ENCODE results near the gene ZNF446. TPM values are rescaled to one million over a fixed set of nuclear protein-coding genes. Genes with fewer than 3 reads are reported as not detected.

ZNF446 gene
- total RNA-seq, 1 donor from 2014 or later: 9.9 TPM

DNA sequence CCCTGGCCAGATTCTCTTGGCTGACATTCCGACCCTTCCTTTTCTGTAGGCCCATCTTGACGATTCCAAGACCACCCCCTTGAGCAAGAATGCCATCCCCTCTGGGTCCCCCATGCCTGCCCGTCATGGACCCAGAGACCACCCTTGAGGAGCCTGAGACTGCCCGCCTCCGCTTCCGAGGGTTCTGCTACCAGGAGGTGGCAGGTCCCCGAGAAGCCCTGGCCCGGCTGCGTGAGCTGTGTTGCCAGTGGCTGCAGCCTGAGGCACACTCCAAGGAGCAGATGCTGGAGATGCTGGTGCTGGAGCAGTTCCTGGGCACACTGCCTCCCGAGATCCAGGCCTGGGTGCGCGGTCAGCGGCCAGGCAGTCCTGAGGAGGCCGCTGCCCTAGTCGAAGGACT is 978 bp downstream of the ZNF446 start:
- H3K36me3 Mint-ChIP-seq (ENCODE audit: low read depth, unreplicated experiment): peaks cover 12% of the 10 kb centered on the region
- peak overlapping the region; percentile 85 for H3K4me3 Mint-ChIP-seq (ENCODE audit: unreplicated experiment)
- H3K4me1 Mint-ChIP-seq (ENCODE audit: unreplicated experiment): peaks cover 8% of the 10 kb centered on the region
- no peak for DNase-seq (ENCODE audit: low spot score)
- TF ChIP-seq, protein P1, sequence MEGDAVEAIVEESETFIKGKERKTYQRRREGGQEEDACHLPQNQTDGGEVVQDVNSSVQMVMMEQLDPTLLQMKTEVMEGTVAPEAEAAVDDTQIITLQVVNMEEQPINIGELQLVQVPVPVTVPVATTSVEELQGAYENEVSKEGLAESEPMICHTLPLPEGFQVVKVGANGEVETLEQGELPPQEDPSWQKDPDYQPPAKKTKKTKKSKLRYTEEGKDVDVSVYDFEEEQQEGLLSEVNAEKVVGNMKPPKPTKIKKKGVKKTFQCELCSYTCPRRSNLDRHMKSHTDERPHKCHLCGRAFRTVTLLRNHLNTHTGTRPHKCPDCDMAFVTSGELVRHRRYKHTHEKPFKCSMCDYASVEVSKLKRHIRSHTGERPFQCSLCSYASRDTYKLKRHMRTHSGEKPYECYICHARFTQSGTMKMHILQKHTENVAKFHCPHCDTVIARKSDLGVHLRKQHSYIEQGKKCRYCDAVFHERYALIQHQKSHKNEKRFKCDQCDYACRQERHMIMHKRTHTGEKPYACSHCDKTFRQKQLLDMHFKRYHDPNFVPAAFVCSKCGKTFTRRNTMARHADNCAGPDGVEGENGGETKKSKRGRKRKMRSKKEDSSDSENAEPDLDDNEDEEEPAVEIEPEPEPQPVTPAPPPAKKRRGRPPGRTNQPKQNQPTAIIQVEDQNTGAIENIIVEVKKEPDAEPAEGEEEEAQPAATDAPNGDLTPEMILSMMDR (IDR thresholded peaks at IDR 0.05; ENCODE audit: unreplicated experiment): no peak
- H3K27ac Mint-ChIP-seq (ENCODE audit: unreplicated experiment): peak overlapping the region; percentile 89
- H3K27me3 Mint-ChIP-seq (ENCODE audit: unreplicated experiment): peaks cover 10% of the 10 kb centered on the region
- H3K9me3 Mint-ChIP-seq (ENCODE audit: unreplicated experiment): no peaks in the 10 kb centered on the region

DNA sequence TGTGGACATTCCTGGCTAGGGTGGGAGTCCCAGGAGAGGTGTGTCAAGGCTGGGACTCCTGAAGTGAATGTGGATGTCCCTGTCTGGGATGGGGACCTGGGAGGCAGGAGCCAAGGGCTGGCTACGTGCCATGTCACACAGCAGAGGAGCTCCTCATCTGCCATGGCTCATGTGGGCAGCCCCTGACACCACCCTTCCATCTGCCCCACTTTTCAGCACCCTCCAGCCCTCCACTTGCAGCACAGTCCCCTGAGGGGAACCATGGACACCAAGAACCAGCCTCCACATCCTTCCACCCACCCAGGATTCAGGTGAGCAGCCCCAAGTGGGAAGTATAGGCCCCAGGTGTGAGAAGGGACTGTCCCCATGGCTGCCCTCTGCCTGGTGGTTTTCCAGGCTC is 1.7 kb downstream of the ZNF446 start:
- Mint-ChIP-seq H3K4me3 (ENCODE audit: unreplicated experiment) (no peak overlapping the region), H3K27me3 (ENCODE audit: unreplicated experiment) (peaks cover 9% of the 10 kb centered on the region), H3K27ac (ENCODE audit: unreplicated experiment) (no peak overlapping the region), H3K36me3 (ENCODE audit: low read depth, unreplicated experiment) (peaks cover 12% of the 10 kb centered on the region), H3K4me1 (ENCODE audit: unreplicated experiment) (peaks cover 8% of the 10 kb centered on the region), H3K9me3 (ENCODE audit: unreplicated experiment) (no peaks in the 10 kb centered on the region)
- TF ChIP-seq, protein P1 (IDR thresholded peaks at IDR 0.05; ENCODE audit: unreplicated experiment): no peak
- DNase-seq (ENCODE audit: low spot score): no peak

DNA sequence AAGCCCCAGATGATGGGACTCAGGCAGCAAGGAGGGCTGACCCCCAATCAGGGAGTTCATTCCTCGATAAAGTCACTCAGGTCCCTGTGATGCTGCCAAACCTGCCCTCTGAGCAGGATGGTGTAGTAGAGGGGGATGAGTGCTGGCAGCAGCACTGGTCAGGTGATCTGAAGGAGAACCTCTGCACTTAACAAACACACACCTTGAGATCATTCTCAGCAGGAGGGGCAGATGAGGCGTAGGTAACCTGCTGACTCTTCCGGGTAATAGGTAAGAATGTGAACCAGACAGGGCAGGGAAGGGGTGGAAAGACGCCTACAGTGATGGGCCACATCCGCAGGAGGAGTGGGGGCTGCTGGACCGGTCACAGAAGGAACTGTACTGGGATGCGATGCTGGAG is 3.2 kb downstream of the ZNF446 start:
- Mint-ChIP-seq H3K36me3 (ENCODE audit: low read depth, unreplicated experiment) (peaks cover 8% of the 10 kb centered on the region), H3K4me1 (ENCODE audit: unreplicated experiment) (peaks cover 8% of the 10 kb centered on the region), H3K27ac (ENCODE audit: unreplicated experiment) (no peak overlapping the region), H3K9me3 (ENCODE audit: unreplicated experiment) (no peaks in the 10 kb centered on the region), H3K27me3 (ENCODE audit: unreplicated experiment) (peaks cover 9% of the 10 kb centered on the region), H3K4me3 (ENCODE audit: unreplicated experiment) (no peak overlapping the region)
- TF ChIP-seq, protein P1 (IDR thresholded peaks at IDR 0.05; ENCODE audit: unreplicated experiment): no peak
- no peak for DNase-seq (ENCODE audit: low spot score)

DNA sequence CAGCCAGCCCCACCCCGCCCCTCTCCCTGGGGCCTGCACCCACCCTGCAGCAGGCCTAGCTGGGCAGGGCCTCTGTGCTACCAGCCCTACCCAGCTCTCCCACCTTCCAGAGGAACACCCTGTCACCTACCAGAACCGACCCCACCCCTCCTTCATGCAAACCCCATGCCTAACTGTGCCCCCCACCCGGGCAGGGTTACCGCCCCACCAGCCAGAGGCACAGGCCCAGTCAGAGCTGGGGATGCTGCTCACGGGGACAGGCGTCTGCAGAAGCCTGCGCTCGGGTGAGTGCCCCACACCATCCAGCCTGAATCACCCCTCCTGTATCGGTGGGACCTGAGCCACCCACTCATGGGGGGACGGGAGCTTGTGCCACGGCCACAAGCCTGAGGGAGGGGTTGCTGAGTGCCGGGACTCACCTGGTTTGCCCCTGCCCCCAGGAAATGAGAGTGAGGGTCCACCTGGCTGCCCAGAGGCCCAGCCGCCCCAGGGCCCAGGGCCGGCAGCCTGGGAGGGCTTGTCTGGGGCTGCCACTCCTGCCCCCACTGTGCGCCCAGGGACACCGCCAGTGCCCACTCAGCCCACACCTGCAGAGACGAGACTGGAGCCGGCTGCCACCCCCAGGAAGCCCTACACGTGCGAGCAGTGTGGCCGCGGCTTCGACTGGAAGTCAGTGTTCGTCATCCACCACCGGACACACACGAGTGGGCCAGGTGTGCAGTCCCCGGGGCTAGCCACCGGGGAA is 3.8 kb downstream of the ZNF446 start:
- Mint-ChIP-seq H3K4me1 (ENCODE audit: unreplicated experiment) (peaks cover 8% of the 10 kb centered on the region), H3K27me3 (ENCODE audit: unreplicated experiment) (peaks cover 9% of the 10 kb centered on the region), H3K4me3 (ENCODE audit: unreplicated experiment) (no peak overlapping the region), H3K9me3 (ENCODE audit: unreplicated experiment) (no peaks in the 10 kb centered on the region), H3K27ac (ENCODE audit: unreplicated experiment) (no peak overlapping the region), H3K36me3 (ENCODE audit: low read depth, unreplicated experiment) (peaks cover 8% of the 10 kb centered on the region)
- no peak for DNase-seq (ENCODE audit: low spot score)
- TF ChIP-seq, protein P1 (IDR thresholded peaks at IDR 0.05; ENCODE audit: unreplicated experiment): no peak

GRCh38 chr19:58480481-58480830 is 4.3 kb downstream of the ZNF446 start:
- Mint-ChIP-seq H3K9me3 (ENCODE audit: unreplicated experiment) (no peaks in the 10 kb centered on the region), H3K27me3 (ENCODE audit: unreplicated experiment) (peaks cover 6% of the 10 kb centered on the region), H3K36me3 (ENCODE audit: low read depth, unreplicated experiment) (peaks cover 8% of the 10 kb centered on the region), H3K27ac (ENCODE audit: unreplicated experiment) (no peak overlapping the region), H3K4me1 (ENCODE audit: unreplicated experiment) (peaks cover 4% of the 10 kb centered on the region), H3K4me3 (ENCODE audit: unreplicated experiment) (no peak overlapping the region)
- TF ChIP-seq, protein P1 (IDR thresholded peaks at IDR 0.05; ENCODE audit: unreplicated experiment): no peak
- DNase-seq (ENCODE audit: low spot score): no peak

Data from endothelial cell (in vitro differentiated cells).